Activated effector memory CD4-positive, alpha-beta T cell treated with Interleukin-2 at 50 U/mL for 16 hours (primary cell): ENCODE data around the gene GSDMA.
A peak's percentile ranks its signal among the peaks of the same experiment; 100 is the strongest.

Source experiments
- DNase-seq: peaks from one replicate; pipeline ENCODE4 v3.0.0-alpha.2; 2020

Gene GSDMA

GRCh38 chr17:40023590-40024292, 60.9 kb downstream of the GSDMA start:
- no peak for DNase-seq

- no peak for DNase-seq
These were observed 62.1 kb downstream of the GSDMA start for GRCh38 chr17:40024901-40025300.

- no peak for DNase-seq
These were observed 62.8 kb downstream of the GSDMA start for GRCh38 chr17:40025559-40025958.

GRCh38 chr17:40025991-40026815, 63.4 kb downstream of the GSDMA start:
- DNase-seq, result peak; percentile 56

- peak; percentile 60 for DNase-seq
These were observed 64.2 kb downstream of the GSDMA start for GRCh38 chr17:40026816-40027613.
